ENCODE results near the gene PHGDH.

DNA sequence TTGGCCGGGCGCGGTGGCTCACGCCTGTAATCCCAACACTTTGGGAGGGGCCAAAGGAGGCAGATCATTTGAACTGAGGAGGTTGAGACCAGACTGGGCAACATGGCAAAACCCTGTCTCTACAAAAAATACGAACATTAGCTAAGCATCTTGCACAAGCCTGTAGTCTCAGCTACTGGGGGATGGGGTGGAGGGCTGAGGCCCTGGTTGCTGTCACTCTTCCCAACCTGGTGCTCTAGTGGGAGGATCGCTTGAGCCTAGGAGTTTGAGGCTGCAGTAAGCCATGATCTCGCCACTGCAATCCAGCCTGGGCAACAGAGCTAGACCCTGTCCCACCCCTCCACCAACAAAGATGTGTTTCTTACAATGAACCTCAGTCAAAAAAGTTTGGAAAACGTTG, 2.8 kb downstream of the PHGDH start:
- TF ChIP-seq, protein P1, sequence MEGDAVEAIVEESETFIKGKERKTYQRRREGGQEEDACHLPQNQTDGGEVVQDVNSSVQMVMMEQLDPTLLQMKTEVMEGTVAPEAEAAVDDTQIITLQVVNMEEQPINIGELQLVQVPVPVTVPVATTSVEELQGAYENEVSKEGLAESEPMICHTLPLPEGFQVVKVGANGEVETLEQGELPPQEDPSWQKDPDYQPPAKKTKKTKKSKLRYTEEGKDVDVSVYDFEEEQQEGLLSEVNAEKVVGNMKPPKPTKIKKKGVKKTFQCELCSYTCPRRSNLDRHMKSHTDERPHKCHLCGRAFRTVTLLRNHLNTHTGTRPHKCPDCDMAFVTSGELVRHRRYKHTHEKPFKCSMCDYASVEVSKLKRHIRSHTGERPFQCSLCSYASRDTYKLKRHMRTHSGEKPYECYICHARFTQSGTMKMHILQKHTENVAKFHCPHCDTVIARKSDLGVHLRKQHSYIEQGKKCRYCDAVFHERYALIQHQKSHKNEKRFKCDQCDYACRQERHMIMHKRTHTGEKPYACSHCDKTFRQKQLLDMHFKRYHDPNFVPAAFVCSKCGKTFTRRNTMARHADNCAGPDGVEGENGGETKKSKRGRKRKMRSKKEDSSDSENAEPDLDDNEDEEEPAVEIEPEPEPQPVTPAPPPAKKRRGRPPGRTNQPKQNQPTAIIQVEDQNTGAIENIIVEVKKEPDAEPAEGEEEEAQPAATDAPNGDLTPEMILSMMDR (conservative IDR thresholded peaks at IDR 0.05), result no peak
- no peak for TF ChIP-seq EZH2 (IDR thresholded peaks at IDR 0.05; ENCODE audit: low read depth)
